Endodermal cell (in vitro differentiated cells): ENCODE data around the gene TTC13. TPM values are rescaled to one million over a fixed set of nuclear protein-coding genes. Genes with fewer than 3 reads are reported as not detected.

Experiments
- DNase-seq: peaks from one replicate; pipeline ENCODE4 v3.0.0-alpha.2; 2017
- H3K27ac ChIP-seq: 2 replicates; pipeline ENCODE4 v1.5.1; 2013; ENCODE audit warnings: mild to moderate bottlenecking, low read depth, low read length, moderate library complexity
- H3K27me3 ChIP-seq: 2 replicates; pipeline ENCODE4 v1.6.1; 2013; ENCODE audit warnings: mild to moderate bottlenecking, low read length, moderate library complexity; ENCODE audit not compliant: insufficient read depth, control insufficient read depth, poor library complexity, severe bottlenecking
- H3K36me3 ChIP-seq: 2 replicates; pipeline ENCODE4 v1.7.0; 2013; ENCODE audit warnings: mild to moderate bottlenecking, low read length, moderate library complexity; ENCODE audit not compliant: control insufficient read depth, insufficient read depth
- H3K4me1 ChIP-seq: one replicate; pipeline ENCODE4 v1.7.0; 2013; ENCODE audit warnings: low read length; ENCODE audit not compliant: control insufficient read depth, insufficient read depth
- H3K4me3 ChIP-seq: 2 replicates; pipeline ENCODE4 v1.5.1; 2013; ENCODE audit warnings: mild to moderate bottlenecking, low read length, moderate library complexity
- H3K9ac ChIP-seq: 2 replicates; pipeline ENCODE4 v1.6.1; 2013; ENCODE audit warnings: mild to moderate bottlenecking, low read length, moderate library complexity; ENCODE audit not compliant: poor library complexity, severe bottlenecking; ENCODE audit errors: extremely low read depth
- H3K9me3 ChIP-seq: 2 replicates; pipeline ENCODE4 v1.6.1; 2013; ENCODE audit warnings: mild to moderate bottlenecking, low read length, moderate library complexity; ENCODE audit not compliant: control insufficient read depth
- H3K27ac Mint-ChIP-seq: 2 replicates; pipeline ENCODE4 v1.8.0; 2020; ENCODE audit warnings: mixed read lengths
- H3K27me3 Mint-ChIP-seq: 2 replicates; pipeline ENCODE4 v1.8.0; 2021; ENCODE audit warnings: mild to moderate bottlenecking, mixed read lengths; ENCODE audit not compliant: insufficient read depth
- H3K36me3 Mint-ChIP-seq: 2 replicates; pipeline ENCODE4 v1.8.0; 2020; ENCODE audit warnings: low read depth, mixed read lengths
- H3K4me1 Mint-ChIP-seq: 2 replicates; pipeline ENCODE4 v1.8.0; 2020; ENCODE audit warnings: mixed read lengths
- H3K4me3 Mint-ChIP-seq: 2 replicates; pipeline ENCODE4 v1.8.0; 2020; ENCODE audit warnings: mild to moderate bottlenecking, moderate library complexity, mixed read lengths
- H3K9me3 Mint-ChIP-seq: 2 replicates; pipeline ENCODE4 v1.8.0; 2020; ENCODE audit warnings: mild to moderate bottlenecking, mixed read lengths
- WGBS, 2 experiments: methylation state at CpG; one replicate each; pipeline versions ENCODE4 v1.1.5 to v1.1.7; 2013; ENCODE audit warnings: missing lambda C conversion rate in 2 of 2, mixed read lengths in 1 of 2; ENCODE audit not compliant: insufficient coverage in 1 of 2, insufficient read length in 1 of 2; 5-methylcytosine and 5-hydroxymethylcytosine counted together
- long read RNA-seq, 4 experiments: library from polyadenylated mRNA in 2 of 4; library from RNA in 1 of 4; library from capped mRNA in 1 of 4; stranded (forward) in 3 of 4; unstranded in 1 of 4; transcript quantifications; one replicate each; pipeline ENCODE4 v2.0.0, GENCODE V29; 2020 to 2021; ENCODE audit warnings: inconsistent platforms in 1 of 4
- polyA plus RNA-seq, 2 experiments: library from polyadenylated mRNA; stranded (reverse); fragments of 50-300 nt; gene quantifications; one replicate each; pipeline ENCODE4 v1.2.3, GENCODE V29; 2013
- total RNA-seq, 2 donors: library from RNA; stranded (reverse); fragmentation: NEBNext Ultra II Directional in 1 of 2; extraction: Animal tissue kit (Norgen Biotek cat#: 25700) in 1 of 2; gene quantifications; 2 replicates in 1 of 2; 3 replicates in 1 of 2; pipeline ENCODE4 v1.2.1, GENCODE V29; 2021
- TF ChIP-seq, protein P1 (sequence below): fragments of 200-600 bp; sonication (generic); conservative IDR thresholded peaks from 2 replicates; pipeline ENCODE4 v1.5.0; 2021; ENCODE audit warnings: antibody characterized with exemption, mild to moderate bottlenecking

The TTC13 gene, protein sequence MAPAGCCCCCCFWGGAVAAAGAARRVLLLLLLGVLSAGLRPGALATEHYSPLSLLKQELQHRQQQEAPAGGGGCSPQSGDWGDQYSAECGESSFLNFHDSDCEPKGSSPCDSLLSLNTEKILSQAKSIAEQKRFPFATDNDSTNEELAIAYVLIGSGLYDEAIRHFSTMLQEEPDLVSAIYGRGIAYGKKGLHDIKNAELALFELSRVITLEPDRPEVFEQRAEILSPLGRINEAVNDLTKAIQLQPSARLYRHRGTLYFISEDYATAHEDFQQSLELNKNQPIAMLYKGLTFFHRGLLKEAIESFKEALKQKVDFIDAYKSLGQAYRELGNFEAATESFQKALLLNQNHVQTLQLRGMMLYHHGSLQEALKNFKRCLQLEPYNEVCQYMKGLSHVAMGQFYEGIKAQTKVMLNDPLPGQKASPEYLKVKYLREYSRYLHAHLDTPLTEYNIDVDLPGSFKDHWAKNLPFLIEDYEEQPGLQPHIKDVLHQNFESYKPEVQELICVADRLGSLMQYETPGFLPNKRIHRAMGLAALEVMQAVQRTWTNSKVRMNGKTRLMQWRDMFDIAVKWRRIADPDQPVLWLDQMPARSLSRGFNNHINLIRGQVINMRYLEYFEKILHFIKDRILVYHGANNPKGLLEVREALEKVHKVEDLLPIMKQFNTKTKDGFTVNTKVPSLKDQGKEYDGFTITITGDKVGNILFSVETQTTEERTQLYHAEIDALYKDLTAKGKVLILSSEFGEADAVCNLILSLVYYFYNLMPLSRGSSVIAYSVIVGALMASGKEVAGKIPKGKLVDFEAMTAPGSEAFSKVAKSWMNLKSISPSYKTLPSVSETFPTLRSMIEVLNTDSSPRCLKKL
- total RNA-seq: 10 to 100 TPM; 12.4 to 14.5 TPM
- 18.5 TPM for polyA plus RNA-seq (2013, experiment 1 of 2)
- polyA plus RNA-seq (2013, experiment 2 of 2): 19.7 TPM
- long read RNA-seq, experiment 1, partial matches to known transcripts: 3 of 5 reads
- long read RNA-seq, experiment 1, other reads (novel, unspliced or antisense): 1 of 5 reads
- long read RNA-seq, experiment 2, transcript TTC13-201 (23 exons, 3,253 nt): major isoform, 12 of 35 reads
- long read RNA-seq, experiment 2, partial matches to known transcripts: 1 of 35 reads
- long read RNA-seq, experiment 2, other reads (novel, unspliced or antisense): 22 of 35 reads
- long read RNA-seq, experiment 3, transcript TTC13-201 (23 exons, 3,253 nt): major isoform, 30 of 63 reads
- long read RNA-seq, experiment 3, partial matches to known transcripts: 4 of 63 reads
- long read RNA-seq, experiment 3, other reads (novel, unspliced or antisense): 25 of 63 reads
- long read RNA-seq, experiment 4, partial matches to known transcripts: 1 of 1 reads
- long read RNA-seq, experiment 4, other reads (novel, unspliced or antisense): 0 of 1 reads

DNA sequence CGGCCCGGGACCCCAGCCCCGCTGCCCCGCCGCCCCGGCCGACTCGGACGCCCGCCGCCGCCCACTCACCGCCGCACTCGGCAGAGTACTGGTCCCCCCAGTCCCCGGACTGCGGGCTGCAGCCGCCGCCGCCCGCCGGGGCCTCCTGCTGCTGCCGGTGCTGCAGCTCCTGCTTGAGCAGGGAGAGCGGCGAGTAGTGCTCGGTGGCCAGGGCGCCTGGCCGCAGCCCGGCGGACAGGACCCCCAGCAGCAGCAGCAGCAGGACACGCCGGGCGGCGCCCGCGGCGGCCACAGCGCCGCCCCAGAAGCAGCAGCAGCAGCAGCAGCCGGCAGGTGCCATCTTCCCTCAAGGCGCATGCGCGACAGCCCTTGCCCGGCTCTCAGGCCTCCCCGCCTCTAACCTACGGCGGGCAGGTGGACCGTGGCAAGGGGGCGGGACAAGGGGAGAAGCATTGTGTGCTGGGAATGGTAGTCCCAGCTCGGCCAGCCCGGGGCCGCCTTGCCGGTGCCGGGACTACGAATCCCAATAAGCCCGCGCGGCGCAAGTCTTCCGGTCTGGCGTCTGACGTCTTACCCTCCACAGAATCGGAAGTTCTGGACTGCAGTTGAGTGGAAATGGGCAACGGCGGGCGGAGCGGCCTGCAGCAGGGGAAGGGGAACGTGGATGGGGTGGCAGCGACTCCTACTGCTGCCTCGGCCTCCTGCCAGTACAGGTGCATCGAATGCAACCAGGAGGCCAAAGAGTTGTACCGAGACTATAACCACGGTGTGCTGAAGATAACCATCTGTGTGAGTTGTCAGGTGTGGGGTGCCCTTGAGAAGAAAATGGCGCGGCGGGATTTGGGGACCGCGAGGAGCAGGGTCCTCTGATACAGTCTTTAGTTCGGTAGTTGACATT, at the start of gene TTC13, which contains the start of gene ARV1:
TTC13 (minus strand) TSS at position 371 of the 898 bp plus-strand sequence; CDS start at position 340, 31 bp downstream.
ARV1 (plus strand) TSS at position 604 of the 898 bp plus-strand sequence; CDS start at position 616, 12 bp downstream.
- peak; percentile 99 for DNase-seq
- Histone ChIP-seq H3K9me3 (no peaks in the 10 kb centered on the region), H3K27me3 (no peaks in the 10 kb centered on the region), H3K4me3 (peak within 1 kb of the TSS; percentile 89), H3K36me3 (peaks cover 20% of the 10 kb centered on the region), H3K27ac (no peak within 1 kb of the TSS), H3K9ac (peak within 1 kb of the TSS; percentile 27), H3K4me1 (peaks cover 10% of the 10 kb centered on the region)
- Mint-ChIP-seq H3K4me1 (peaks cover 15% of the 10 kb centered on the region), H3K27me3 (peaks cover 18% of the 10 kb centered on the region), H3K36me3 (no peaks in the 10 kb centered on the region), H3K4me3 (peak within 1 kb of the TSS; percentile 96), H3K27ac (peak within 1 kb of the TSS; percentile 93), H3K9me3 (no peaks in the 10 kb centered on the region)
- 0 to 1% methylated on average over 29 to 79 of the region's 79 CpGs for WGBS, 2 experiments
- TF ChIP-seq, protein P1, sequence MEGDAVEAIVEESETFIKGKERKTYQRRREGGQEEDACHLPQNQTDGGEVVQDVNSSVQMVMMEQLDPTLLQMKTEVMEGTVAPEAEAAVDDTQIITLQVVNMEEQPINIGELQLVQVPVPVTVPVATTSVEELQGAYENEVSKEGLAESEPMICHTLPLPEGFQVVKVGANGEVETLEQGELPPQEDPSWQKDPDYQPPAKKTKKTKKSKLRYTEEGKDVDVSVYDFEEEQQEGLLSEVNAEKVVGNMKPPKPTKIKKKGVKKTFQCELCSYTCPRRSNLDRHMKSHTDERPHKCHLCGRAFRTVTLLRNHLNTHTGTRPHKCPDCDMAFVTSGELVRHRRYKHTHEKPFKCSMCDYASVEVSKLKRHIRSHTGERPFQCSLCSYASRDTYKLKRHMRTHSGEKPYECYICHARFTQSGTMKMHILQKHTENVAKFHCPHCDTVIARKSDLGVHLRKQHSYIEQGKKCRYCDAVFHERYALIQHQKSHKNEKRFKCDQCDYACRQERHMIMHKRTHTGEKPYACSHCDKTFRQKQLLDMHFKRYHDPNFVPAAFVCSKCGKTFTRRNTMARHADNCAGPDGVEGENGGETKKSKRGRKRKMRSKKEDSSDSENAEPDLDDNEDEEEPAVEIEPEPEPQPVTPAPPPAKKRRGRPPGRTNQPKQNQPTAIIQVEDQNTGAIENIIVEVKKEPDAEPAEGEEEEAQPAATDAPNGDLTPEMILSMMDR: peak; percentile 65

DNA sequence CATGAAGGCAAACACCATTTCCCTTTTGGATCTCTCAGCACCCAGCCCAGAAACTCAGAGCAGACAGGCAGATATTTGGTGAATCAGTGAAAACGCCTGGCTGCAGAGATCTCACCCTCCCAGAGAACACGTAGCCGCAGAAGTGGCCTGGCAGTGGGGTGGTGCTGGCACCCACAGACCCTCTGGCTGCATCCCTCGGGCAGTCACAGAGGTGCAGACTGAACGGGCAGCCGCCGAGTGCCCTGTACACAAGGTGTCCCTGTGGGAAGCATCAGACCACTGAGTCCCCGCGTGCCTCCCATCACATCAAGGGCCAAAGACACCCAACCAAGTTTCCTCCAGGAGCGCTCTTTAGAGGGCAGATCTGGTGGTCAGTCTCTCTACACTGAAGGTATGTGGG, 49.3 kb upstream of the TTC13 start:
- H3K27ac Mint-ChIP-seq: no peak overlapping the region

More for the DNA sequence above, 49.3 kb upstream of the TTC13 start:
- H3K36me3 Mint-ChIP-seq: peaks cover 44% of the 10 kb centered on the region
- Histone ChIP-seq H3K9me3 (peaks cover 8% of the 10 kb centered on the region), H3K27ac (no peak overlapping the region), H3K9ac (no peak overlapping the region), H3K36me3 (peaks cover 35% of the 10 kb centered on the region), H3K4me3 (no peak overlapping the region), H3K4me1 (no peaks in the 10 kb centered on the region), H3K27me3 (no peaks in the 10 kb centered on the region)
- TF ChIP-seq, protein P1: no peak
- H3K4me1 Mint-ChIP-seq: peaks cover 30% of the 10 kb centered on the region
- no peak for DNase-seq
- WGBS, 2 experiments: 93 to 95% methylated on average over 6 to 10 of the region's 10 CpGs
- H3K4me3 Mint-ChIP-seq: no peak overlapping the region
- no peaks in the 10 kb centered on the region for H3K27me3 Mint-ChIP-seq
- H3K9me3 Mint-ChIP-seq: no peaks in the 10 kb centered on the region
